ENCODE results near the gene IMPDH2. TPM values are rescaled to one million over a fixed set of nuclear protein-coding genes. Genes with fewer than 3 reads are reported as not detected.

IMPDH2 gene
- total RNA-seq, 1 experiment from 2014 or later, result 273 TPM

DNA sequence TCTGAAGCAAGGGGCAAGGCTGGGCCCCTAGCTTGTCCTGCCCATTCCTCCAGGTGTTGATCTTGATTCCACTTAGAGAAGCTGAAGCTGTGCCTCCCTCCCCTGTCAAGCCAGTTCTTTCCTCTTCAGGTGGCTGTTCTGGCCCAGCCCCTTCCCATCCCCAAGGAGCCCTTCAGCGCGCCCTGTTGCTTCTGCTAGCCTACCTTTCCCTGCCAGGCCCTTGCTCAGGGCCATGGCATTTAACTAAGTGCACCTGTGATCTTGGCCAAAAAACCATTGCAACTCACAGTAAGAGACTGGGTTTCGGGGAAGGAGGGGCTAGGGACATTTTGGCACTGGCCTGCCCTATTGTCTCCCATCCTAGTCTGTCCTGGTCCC lies 23.9 kb downstream of the IMPDH2 start:
- no peak overlapping the region for H3K4me3 ChIP-seq
- no peaks in the 10 kb centered on the region for H3K9me3 ChIP-seq (replicated peaks)
- no peaks in the 10 kb centered on the region; the same call in 1 of the 2 replicates for H3K4me1 ChIP-seq
- no peak for DNase-seq
- H3K27me3 ChIP-seq, result no peaks in the 10 kb centered on the region
- peaks cover 2% of the 10 kb centered on the region; the same call in 1 of the 2 replicates for H3K36me3 ChIP-seq
- no peak overlapping the region for H3K27ac ChIP-seq

DNA sequence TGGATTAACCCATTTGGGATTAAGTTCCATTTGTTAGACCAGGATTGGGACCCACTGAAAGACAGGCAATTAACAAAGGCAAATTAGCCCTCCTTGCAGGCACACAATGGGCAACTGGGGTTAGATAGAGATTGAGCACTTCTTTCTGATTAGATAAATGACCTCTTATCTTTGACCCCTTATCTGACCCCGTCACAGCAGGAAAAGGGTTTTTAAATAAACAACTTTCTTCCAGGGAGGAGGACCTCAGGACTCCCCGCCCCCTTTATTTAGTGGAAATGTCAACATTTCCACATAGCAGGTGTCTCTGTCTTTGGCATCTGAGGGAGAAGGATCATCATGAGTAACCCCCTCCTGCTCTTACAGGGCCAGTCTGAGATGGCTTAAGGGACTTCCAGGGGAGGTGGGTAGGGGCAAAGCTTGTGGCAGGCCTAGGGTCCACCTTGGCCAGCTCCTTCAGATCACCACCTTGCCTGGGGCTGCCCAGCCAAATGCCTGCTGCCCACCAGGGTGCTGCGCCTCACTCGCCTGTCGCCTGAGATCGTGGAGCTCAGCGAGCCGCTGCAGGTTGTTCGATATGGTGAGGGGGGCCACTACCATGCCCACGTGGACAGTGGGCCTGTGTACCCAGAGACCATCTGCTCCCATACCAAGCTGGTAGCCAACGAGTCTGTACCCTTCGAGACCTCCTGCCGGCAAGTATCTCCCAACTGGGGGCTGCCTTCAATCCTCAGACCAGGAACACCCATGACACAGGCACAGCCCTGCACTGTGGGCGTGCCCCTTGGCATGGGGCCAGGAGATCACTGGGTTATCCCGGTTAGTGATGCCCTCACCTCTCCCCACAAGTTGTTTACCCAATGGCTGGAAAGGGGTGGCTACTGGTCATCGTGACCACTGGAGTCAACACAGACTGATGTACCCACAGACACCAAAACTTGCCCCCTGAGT lies 24.6 kb downstream of the IMPDH2 start:
- H3K27ac ChIP-seq, result no peak overlapping the region
- H3K27me3 ChIP-seq, result no peaks in the 10 kb centered on the region
- H3K36me3 ChIP-seq, result peaks cover 2% of the 10 kb centered on the region; the same call in 1 of the 2 replicates
- no peak for DNase-seq
- no peaks in the 10 kb centered on the region; the same call in 1 of the 2 replicates for H3K4me1 ChIP-seq
- H3K4me3 ChIP-seq, result no peak overlapping the region
- no peaks in the 10 kb centered on the region for H3K9me3 ChIP-seq (replicated peaks)

DNA sequence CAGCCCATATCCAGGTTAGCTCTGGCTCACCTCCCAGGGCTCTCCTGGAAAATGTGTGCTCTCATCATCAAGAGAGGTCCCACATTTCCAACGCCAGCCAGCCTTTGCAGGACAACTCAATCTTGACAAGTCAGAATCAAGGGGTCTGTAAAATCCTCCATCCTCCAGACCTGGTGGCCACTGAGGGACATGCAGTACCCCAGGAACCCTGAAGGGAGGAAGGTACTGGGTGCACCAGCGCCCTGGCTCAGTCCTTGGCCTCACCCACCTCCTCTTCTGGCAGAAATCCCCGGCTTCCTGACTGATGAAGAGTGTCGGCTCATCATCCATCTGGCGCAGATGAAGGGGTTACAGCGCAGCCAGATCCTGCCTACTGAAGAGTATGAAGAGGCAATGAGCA lies 28.0 kb downstream of the IMPDH2 start:
- H3K4me3 ChIP-seq, result no peak overlapping the region
- no peak for DNase-seq

DNA sequence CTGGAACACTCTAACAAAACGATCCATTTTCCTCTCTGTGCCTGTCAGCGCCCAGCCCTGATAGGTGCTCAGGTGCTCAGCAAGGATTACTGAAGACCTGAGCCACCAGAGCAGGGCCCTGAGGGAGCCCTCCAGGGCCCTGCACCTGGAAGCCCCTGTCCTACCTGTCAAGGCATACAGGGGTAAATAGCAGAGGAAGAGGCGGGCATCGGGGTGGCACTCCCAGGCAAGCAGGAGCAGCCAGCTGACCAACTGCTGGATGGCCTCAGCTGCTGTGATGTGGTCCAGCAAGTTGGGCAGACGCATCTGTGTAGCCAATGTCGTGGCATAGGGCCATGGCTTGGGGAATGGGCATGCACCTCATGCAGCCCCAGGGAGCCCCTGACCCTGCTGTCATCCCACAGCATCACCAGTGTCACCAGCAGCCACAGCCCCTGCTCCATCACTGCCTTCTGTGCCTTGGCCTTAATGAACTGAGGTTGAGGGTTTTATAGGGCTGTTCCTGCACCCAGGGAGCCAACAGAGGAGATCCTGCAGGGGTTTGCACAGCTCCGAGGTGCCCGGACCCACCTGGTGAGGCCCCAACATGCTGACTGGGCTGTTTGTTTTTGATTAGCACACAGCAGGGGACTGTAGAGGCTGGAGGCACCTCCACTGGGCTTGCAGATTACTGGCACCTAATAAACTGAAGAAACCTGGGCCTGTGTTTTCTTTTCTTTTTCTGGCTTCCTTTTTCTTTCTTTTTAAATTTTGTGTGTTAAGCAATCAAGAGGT lies 29.9 kb downstream of the IMPDH2 start:
- Histone ChIP-seq H3K4me3 (no peak overlapping the region), H3K4me1 (no peaks in the 10 kb centered on the region), H3K36me3 (no peaks in the 10 kb centered on the region), H3K9me3 (replicated peaks) (no peaks in the 10 kb centered on the region), H3K27me3 (no peaks in the 10 kb centered on the region), H3K27ac (no peak overlapping the region)
- no peak for DNase-seq

More for the DNA sequence above, 28.0 kb downstream of the IMPDH2 start:
- Histone ChIP-seq H3K4me1 (no peaks in the 10 kb centered on the region; the same call in 1 of the 2 replicates), H3K27me3 (no peaks in the 10 kb centered on the region), H3K36me3 (no peaks in the 10 kb centered on the region), H3K27ac (no peak overlapping the region), H3K9me3 (replicated peaks) (no peaks in the 10 kb centered on the region)

DNA sequence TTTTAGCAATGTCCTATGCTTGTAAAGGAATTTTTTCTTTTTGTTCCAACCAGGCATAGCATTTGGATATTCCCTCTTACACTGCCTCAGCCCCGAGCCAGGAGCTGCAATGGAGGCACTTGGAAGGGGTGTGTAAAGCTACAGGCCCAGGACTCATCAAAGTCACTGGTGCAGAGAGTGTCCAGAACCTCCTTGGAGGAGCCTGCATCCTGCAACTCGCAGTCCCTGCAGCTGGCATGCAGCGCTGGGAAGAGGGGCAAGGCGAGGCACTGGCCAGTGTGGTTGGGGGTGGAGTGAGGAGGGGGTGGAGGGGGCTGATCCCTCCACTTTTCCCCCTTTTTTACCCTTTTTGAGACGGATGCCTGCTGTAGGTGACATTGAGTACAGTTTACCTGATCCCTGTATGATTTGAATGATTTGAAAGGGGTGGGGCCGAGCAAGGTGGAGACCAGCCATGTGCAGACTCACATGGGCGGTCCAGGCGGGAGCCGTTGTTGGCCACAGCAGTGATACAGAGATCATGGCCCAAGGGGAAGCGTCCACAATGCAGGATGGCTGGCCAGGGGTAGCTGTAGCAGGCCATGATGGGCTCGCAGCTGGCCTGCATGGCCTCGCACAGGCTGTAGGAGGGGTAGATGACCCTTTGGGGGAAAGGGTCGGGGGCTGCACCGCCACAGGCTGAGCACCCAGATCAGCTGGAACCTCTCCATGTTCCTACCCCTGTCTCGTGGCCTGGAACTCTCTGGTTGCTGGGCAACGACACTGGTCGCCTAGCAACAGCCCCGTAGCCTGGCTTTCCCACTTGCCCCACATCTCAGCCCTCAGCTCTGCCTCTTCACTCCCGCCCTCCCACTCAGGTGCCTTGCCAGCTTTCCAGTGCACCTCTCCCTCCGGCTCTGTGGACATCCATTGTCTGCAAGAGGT lies 31.2 kb downstream of the IMPDH2 start:
- Histone ChIP-seq H3K4me1 (no peaks in the 10 kb centered on the region), H3K27me3 (no peaks in the 10 kb centered on the region), H3K27ac (no peak overlapping the region), H3K9me3 (replicated peaks) (no peaks in the 10 kb centered on the region), H3K36me3 (no peaks in the 10 kb centered on the region), H3K4me3 (no peak overlapping the region)
- DNase-seq, result no peak

DNA sequence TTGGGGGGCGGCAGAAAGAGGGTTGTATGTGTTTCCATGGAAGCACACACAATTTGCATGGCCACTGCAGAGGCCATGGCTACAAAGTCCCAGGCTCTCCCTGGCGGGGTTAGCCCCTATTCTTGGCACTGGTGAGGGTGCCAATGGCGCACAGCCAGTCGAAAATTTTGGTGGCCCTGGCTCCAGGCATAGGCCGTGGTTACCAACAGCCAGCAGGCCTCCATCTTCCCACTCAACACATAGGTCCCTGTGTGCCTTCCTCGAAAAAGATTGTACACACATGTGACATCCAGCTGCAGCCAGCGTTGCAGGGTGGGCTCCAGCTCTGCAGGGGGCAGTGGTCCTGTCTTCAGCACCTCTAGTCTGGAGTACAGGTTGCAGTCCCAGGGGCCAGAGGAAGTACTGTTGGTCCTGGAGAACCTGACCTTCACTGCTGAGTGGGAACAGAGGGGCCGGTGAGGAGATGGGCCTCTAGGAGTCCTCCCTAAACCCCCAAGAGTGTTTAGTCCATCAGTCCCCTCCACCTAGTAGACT lies 32.0 kb downstream of the IMPDH2 start:
- H3K4me1 ChIP-seq, result no peaks in the 10 kb centered on the region
- no peak overlapping the region for H3K4me3 ChIP-seq
- DNase-seq, result no peak
- no peaks in the 10 kb centered on the region for H3K36me3 ChIP-seq
- H3K27ac ChIP-seq, result no peak overlapping the region
- H3K27me3 ChIP-seq, result no peaks in the 10 kb centered on the region
- no peaks in the 10 kb centered on the region for H3K9me3 ChIP-seq (replicated peaks)

DNA sequence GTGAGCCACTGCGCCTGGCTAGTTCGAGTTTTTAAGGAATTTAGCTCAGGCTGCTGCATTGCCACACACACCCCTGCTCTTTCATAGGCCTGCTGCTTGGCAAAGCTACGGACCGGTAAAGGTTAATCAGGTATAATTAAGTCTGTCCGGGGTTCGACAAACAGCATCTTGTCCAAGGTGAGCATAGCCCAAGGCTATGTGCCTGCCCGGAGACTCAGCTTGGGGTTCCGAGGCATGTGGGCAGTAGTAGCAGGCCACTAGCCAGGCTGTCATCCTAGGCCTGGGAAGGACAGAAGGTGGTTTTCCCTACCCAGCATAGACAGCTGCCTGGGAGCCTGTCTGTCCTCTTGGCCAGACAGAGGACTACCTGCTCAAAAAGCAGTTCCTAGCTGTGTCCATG lies 32.6 kb downstream of the IMPDH2 start:
- no peak for DNase-seq
- H3K9me3 ChIP-seq (replicated peaks), result no peaks in the 10 kb centered on the region
- H3K27ac ChIP-seq, result no peak overlapping the region
- H3K4me3 ChIP-seq, result no peak overlapping the region
- H3K27me3 ChIP-seq, result no peaks in the 10 kb centered on the region
- H3K4me1 ChIP-seq, result no peaks in the 10 kb centered on the region
- H3K36me3 ChIP-seq, result no peaks in the 10 kb centered on the region

DNA sequence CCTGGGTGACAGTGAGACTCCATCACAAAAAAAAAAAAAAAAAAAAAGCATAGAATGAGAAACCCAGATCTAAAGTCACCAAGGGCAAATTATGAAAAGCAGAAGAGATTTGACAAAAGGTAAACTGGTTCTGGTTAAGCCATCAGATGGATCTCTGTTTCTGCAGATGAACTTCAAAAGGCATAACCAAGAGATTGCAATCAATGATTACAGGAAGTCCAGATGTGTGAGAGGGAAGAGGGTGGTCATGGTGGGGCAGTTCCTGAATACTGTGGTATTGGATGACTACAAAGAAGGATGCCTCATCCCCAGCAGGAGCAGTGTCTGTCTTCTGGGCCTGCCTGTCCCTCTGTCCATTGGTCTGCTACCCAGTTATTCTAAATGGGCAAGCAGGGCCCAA lies 35.4 kb downstream of the IMPDH2 start:
- no peaks in the 10 kb centered on the region for H3K4me1 ChIP-seq
- no peaks in the 10 kb centered on the region for H3K27me3 ChIP-seq
- no peaks in the 10 kb centered on the region for H3K36me3 ChIP-seq
- DNase-seq, result no peak
- no peak overlapping the region for H3K27ac ChIP-seq
- no peak overlapping the region for H3K4me3 ChIP-seq
- no peaks in the 10 kb centered on the region for H3K9me3 ChIP-seq (replicated peaks)

DNA sequence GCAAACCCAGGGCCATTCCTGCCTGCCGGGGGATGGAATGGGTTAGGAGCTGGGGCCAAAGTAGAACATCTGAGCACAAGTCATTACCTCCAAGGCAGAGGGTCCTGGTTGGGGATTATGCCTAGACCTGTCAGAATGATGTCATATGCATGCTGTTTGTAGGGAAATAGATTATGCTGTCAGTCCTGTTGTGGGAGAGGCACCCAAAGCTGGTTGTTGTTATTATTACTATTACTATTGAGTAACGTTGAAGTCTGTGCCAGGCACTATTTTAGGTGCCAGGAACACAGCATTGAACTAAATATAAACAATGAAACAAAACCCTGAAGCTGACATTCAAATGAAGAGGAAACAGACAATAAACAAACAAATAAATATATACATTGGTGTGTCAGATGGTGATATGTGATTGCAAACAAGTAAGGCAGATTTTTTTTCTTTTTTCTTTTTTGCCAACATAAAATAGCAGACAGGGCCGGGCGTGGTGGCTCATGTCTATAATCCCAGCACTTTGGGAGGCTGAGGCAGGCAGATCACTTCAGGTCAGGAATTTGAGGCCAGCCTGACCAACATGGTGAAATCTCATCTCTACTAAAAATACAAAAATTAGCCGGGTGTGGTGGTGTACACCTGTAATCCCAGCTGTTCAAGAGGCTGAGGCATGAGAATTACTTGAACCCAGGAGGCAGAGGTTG lies 37.2 kb downstream of the IMPDH2 start:
- no peaks in the 10 kb centered on the region for H3K9me3 ChIP-seq (replicated peaks)
- no peaks in the 10 kb centered on the region for H3K36me3 ChIP-seq
- no peak overlapping the region for H3K27ac ChIP-seq
- H3K4me1 ChIP-seq, result no peaks in the 10 kb centered on the region
- H3K27me3 ChIP-seq, result no peaks in the 10 kb centered on the region
- no peak overlapping the region for H3K4me3 ChIP-seq
- no peak for DNase-seq

DNA sequence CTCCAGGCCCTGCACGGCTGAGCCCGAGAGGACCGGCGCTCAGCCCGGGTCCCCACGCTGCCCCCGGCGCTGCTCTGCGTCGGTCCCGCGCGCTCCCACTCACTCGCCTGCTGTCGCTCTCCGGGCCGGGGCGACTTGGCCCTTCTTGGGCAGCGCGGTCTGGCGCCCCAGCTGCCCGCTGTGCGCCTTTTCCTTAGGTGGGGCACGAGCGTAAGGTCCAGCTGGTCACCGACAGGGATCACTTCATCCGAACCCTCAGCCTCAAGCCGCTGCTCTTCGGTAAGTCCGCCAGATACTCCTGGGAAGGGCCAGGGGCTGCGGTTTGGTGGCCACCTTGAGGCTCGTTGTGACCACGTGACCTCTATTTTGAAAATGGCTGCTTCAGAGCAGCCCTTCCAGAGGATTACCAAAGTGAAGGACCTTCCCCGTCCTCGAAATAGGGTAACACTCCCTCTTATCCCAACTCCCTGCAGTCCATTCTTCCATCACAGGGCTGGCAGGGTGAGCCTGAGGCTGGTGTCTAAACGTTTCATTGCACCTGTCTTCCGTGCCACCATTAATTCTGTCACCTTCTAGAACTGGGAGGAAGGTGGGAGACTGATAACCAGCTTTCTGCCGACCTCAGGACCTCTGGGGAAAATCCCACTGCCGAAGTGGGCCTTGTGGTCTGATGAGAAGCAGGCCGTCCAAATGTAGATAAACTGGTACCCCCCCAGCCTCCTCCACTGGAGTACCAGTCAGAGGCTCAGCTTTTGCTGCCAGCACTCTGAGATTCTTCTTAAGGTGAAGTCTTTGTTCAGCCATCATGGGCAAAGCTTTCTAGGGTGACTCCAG lies 38.3 kb downstream of the IMPDH2 start:
- Histone ChIP-seq H3K36me3 (no peaks in the 10 kb centered on the region), H3K9me3 (replicated peaks) (no peaks in the 10 kb centered on the region), H3K4me1 (no peaks in the 10 kb centered on the region), H3K27ac (no peak overlapping the region), H3K4me3 (no peak overlapping the region), H3K27me3 (no peaks in the 10 kb centered on the region)
- DNase-seq, result no peak

DNA sequence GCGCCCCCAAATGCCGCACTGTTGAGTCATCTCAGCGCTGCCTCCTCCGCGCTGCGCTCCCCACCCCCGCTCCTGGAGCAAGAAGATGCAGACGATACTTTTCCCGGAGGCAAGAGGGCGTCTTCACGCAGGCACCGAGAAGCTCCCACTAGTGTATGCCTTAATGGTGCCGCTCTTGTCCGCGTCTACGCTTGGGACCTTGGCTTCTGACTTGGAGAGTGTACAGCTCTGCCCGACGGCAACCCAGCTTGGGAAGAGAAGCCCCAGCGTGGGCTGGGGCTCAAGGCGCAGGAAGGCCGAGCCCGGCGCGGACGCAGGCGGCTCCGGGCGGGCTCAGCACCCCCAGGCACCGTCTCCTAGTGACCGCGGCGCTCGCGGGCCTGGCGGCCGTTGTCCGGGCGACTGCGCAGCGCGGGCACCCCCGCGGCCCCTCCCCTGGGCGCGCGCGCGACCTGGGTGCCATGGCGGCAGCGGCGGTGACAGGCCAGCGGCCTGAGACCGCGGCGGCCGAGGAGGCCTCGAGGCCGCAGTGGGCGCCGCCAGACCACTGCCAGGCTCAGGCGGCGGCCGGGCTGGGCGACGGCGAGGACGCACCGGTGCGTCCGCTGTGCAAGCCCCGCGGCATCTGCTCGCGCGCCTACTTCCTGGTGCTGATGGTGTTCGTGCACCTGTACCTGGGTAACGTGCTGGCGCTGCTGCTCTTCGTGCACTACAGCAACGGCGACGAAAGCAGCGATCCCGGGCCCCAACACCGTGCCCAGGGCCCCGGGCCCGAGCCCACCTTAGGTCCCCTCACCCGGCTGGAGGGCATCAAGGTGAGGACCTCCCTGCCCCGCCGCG lies 39.2 kb downstream of the IMPDH2 start, which contains the start of gene P4HTM:
Gene P4HTM, plus strand, starts transcription at position 446 of the 840 bp plus-strand sequence. Its CDS starts 16 bp downstream, at position 462.
- no peaks in the 10 kb centered on the region for H3K9me3 ChIP-seq (replicated peaks)
- no peaks in the 10 kb centered on the region for H3K36me3 ChIP-seq
- no peak for DNase-seq
- no peak within 1 kb of the TSS for H3K27ac ChIP-seq
- H3K4me3 ChIP-seq, result no peak within 1 kb of the TSS
- H3K4me1 ChIP-seq, result no peaks in the 10 kb centered on the region
- no peaks in the 10 kb centered on the region for H3K27me3 ChIP-seq

DNA sequence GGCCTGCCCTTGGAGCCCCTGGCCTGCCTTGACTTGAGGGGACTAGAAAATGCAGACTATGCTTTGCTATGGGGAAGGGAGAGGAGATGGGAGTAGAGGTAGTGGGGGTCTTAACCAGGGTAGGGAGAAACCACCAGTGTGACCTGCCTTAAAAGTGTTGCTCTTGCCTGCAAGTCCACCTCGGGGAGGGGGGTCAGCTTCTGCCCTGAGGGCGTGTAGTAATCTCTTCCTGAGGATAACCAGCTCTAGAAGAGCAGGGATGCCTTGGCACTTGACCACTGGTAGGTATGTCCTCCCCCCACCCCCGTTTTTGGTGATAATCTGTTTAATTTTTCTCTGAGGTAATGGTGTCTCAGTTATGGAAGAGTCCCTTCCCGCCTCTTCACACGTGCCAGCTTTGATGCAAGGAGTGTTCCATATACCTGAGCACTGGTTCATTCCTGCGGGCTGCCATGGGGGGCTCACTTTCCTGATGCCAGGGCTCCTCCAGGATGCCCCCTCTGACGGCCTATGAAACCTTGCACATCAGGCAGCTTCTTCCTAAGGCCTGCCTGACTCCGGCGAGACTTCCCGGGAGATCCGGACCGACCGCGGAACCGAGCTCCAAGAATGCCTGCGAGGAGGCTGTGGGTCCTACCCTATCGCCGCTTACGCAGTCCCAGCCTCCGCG lies 39.9 kb downstream of the IMPDH2 start:
- Histone ChIP-seq H3K4me3 (no peak overlapping the region), H3K27ac (no peak overlapping the region), H3K27me3 (no peaks in the 10 kb centered on the region), H3K4me1 (no peaks in the 10 kb centered on the region), H3K36me3 (peaks cover 5% of the 10 kb centered on the region), H3K9me3 (replicated peaks) (no peaks in the 10 kb centered on the region)
- no peak for DNase-seq

All from SJCRH30 (cell line).